K562 (cell line): Measurements from ENCODE around the gene ZBED4. TPM values are rescaled to one million over a fixed set of nuclear protein-coding genes. Genes with fewer than 3 reads are reported as not detected.

Experiments
- ARHGAP35 ChIP-seq: fragments of 450-650 bp; IDR thresholded peaks from 2 replicates; pipeline ENCODE4 v1.6.1; 2018; ENCODE audit not compliant: partially characterized antibody
- GTF3C2 ChIP-seq: IDR thresholded peaks from 3 replicates; pipeline ENCODE4 v1.6.1; 2011; ENCODE audit warnings: borderline replicate concordance, mild to moderate bottlenecking, moderate library complexity; ENCODE audit not compliant: insufficient read length; ENCODE audit errors: extremely low read depth
- NRF1 ChIP-seq, 2 experiments: fragments of 450-650 bp; IDR thresholded peaks in 1 of 2; conservative IDR thresholded peaks in 1 of 2; 2 replicates each; pipeline ENCODE4 v1.6.1; 2014; ENCODE audit warnings: mild to moderate bottlenecking in 2 of 2
- ZBTB9 ChIP-seq: fragments of 450-650 bp; formaldehyde crosslinking; IDR thresholded peaks from 2 replicates; pipeline ENCODE4 v1.4.0; 2020; ENCODE audit warnings: mild to moderate bottlenecking, moderate library complexity
- ZNF75A ChIP-seq: fragments of 450-650 bp; formaldehyde crosslinking; IDR thresholded peaks from 2 replicates; pipeline ENCODE4 v1.4.0; 2020; ENCODE audit warnings: mild to moderate bottlenecking
- polyA plus RNA-seq, 8 experiments: library from polyadenylated mRNA; depleted of rRNA in 4 of 8; stranded (reverse) in 5 of 8; unstranded in 3 of 8; fragments of >200 nt; fragmentation: Nextera tagmentation in 2 of 8; fragmentation: Illumina TruSeq in 1 of 8; extraction: Ambion mirVana in 2 of 8; extraction: Trizol in 1 of 8; gene quantifications; 2 replicates each; pipeline versions ENCODE4 v1.2.1 to v1.2.3, GENCODE V29; 2011 to 2014; ENCODE audit warnings: inconsistent platforms in 1 of 8, missing spikeins in 1 of 8
- total RNA-seq, 7 experiments: library from RNA; depleted of rRNA in 6 of 7; stranded (reverse); fragments of >200 nt in 6 of 7; fragmentation: Illumina TruSeq in 2 of 7; extraction: Trizol in 2 of 7; gene quantifications; 2 replicates each; pipeline versions ENCODE4 v1.2.1 to v1.2.3, GENCODE V29; 2011 to 2021; ENCODE audit warnings: low replicate concordance in 1 of 7

Gene ZBED4
- total and polyA plus RNA-seq, 9 of the 15 experiments (the other 6 are each of a cell fraction or from before 2014, with no cell fraction given), result 1.5 to 16.8 (median 7.4) TPM

DNA sequence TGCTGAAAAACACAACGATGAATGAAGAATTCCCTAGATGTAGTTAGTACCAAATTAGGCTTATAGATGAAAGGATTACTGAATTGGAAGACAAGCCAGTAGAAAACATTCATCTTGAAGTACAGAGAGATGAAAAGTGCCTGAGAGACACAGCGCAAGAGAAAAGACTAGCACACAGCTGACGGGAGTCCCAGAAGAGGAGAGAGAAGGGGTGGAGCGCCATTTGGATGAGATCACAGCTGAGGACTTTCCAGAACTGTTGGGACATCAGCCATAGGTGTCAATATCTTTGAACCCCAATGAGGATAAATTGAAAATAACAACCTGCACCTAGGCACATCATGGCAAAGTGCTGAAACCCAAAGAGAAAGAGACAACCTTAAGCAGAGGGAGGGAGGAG is 39.4 kb downstream of the ZBED4 start (continued):
- TF ChIP-seq GTF3C2 (no peak), ARHGAP35 (no peak), ZBTB9 (no peak), NRF1 (conservative IDR thresholded peaks at IDR 0.05 in 1 of 2, IDR thresholded peaks at IDR 0.05 in 1 of 2) (no peak), ZNF75A (CRISPR knock-in tag) (no peak)
